AG09319 (cell line): Measurements from ENCODE around the gene LRRC47.
"Not testable (repeated sequence)": the region's sequence is repeated elsewhere in the genome, so short reads cannot be mapped to it uniquely, and the experiment has no call there.

ENCODE experiments used
- DNase-seq: peaks from one replicate; pipeline ENCODE4 v3.0.0-alpha.2; 2010; ENCODE audit warnings: low read depth; ENCODE audit errors: extremely low read depth
- TF ChIP-seq, protein P1 (sequence below): IDR thresholded peaks from 2 replicates; pipeline ENCODE4 v1.5.1; 2011; ENCODE audit warnings: low read depth, mild to moderate bottlenecking, inconsistent platforms, low read length, moderate library complexity

Gene LRRC47

DNA sequence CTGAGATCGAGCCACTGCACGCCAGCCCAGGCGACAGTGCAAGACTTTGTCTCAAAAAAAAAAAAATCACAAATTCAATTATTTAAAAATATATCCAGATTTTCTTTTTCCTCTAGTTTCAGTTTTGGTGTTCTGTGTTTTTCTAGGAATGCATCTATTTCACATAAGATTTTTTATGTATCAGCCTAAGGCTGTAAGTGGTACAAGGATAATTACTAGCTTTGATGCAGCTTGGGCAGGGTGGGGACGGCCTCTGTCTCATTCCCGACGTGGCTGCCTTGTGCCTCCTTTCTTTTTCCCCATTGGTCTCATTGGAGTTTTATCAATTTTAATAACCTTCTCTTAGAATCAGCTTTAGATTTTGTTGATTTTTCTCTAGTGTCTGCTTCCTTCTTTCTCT lies 37.1 kb downstream of the LRRC47 start:
- TF ChIP-seq, protein P1, sequence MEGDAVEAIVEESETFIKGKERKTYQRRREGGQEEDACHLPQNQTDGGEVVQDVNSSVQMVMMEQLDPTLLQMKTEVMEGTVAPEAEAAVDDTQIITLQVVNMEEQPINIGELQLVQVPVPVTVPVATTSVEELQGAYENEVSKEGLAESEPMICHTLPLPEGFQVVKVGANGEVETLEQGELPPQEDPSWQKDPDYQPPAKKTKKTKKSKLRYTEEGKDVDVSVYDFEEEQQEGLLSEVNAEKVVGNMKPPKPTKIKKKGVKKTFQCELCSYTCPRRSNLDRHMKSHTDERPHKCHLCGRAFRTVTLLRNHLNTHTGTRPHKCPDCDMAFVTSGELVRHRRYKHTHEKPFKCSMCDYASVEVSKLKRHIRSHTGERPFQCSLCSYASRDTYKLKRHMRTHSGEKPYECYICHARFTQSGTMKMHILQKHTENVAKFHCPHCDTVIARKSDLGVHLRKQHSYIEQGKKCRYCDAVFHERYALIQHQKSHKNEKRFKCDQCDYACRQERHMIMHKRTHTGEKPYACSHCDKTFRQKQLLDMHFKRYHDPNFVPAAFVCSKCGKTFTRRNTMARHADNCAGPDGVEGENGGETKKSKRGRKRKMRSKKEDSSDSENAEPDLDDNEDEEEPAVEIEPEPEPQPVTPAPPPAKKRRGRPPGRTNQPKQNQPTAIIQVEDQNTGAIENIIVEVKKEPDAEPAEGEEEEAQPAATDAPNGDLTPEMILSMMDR = no peak
- no peak for DNase-seq

DNA sequence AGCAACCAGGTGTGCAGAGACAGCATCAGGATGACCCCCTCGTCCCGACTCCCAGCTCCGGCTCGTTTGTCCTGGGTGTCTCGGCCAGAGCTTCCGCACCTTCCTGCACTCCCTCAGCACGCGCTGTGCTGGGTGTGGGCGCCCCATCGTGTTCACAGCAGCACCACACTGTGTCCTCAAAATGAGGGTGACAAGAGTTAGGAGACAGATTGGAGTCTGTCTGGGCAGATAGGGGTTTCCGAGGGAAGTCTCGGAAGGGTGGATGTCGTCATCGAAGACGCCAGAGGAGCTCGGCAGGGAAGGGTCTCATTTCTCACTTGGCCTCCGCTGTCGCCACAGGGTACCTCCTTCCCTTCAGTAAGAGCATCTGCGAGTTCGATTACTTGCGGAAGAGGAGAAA lies 39.9 kb downstream of the LRRC47 start:
- TF ChIP-seq, protein P1 = no peak
- no peak for DNase-seq

DNA sequence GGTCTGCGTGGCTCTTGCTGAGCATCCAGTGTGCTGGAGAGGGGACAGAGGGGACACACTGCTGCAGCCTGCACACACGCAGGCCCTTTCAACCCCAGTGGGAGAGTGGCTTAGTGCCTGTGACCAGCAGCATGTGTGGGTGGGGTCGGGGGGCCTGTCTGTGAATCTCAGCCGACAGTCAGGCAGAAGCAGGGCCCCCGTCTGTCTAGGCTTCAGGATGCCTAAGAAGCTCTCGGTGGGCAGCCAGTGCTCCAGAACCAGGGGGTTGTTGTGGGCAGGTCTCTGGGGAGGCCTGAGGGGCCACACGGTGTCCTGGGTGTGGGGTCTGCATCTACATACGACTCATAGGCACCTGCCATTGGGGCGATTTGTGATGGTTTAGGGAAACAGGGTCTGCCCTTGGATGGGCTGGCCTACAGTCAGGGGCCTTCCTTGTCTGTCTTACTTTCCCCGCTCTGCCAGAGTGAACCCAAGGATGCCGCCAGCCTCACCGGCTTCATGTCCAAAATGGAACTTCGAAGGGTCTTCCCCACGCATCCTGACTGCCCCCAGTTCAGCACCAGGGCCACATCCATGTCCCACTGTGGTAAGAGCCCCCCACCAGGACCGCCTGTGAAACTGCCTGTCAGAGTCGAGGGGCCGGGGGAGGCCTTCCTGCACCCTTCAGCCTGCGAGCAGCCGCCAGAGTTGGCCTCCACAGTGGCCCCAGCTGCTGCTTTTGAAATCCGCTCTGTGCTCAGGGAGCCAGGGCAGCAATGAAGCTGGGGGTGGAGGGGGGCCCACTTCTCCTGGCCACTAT lies 42.4 kb downstream of the LRRC47 start:
- TF ChIP-seq, protein P1 = no peak
- no peak for DNase-seq

DNA sequence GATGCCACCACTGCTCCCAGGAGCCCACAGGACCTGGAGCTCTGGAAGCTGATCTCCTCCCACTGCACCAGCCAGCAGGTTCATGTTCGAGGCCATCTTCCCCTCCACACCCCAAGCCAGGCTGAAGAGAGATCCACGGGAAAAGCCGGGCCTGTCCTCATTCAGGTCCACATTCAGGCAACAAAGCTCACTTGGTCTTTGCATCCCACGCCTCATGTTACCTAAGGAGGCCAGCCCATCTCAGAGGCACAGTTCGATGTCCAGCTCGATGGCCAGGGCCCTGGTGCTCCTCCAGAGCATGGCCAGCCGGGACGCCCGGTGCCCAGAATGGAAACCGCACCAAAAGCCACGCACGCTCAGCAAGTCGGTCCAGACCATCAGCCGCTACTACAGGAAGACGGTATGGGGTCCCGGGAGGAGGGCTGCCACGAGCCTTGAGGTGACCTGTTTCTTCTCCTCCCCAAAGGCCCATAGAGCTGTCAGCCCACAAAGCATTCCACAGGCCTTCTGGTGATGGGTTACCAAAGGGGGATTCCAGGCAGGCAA lies 43.8 kb downstream of the LRRC47 start, which contains the start of gene CCDC27:
CCDC27 (plus strand) TSS at position 51 of the 546 bp plus-strand sequence; CDS start at position 83, 32 bp downstream.
- DNase-seq = no peak
- TF ChIP-seq, protein P1 = no peak

DNA sequence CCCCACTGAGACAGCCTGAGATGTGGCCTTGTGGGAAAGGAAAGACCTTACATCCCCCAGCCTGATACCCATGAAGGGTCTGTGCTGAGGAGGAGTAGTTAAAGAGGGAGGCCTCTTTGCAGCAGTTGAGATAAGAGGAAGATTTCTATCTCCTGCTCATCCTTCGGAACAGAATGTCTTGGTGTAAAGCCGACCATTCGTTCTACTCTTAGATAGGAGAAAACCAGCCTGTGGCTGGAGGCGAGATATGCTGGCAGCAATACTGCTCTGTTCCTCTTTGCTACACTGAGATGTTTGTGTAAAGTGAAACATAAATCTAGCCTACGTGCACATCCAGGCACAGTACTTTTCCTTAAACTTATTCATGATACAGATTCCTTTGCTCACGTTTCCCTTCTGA lies 45.6 kb downstream of the LRRC47 start:
- DNase-seq = no peak
- TF ChIP-seq, protein P1 = no peak

DNA sequence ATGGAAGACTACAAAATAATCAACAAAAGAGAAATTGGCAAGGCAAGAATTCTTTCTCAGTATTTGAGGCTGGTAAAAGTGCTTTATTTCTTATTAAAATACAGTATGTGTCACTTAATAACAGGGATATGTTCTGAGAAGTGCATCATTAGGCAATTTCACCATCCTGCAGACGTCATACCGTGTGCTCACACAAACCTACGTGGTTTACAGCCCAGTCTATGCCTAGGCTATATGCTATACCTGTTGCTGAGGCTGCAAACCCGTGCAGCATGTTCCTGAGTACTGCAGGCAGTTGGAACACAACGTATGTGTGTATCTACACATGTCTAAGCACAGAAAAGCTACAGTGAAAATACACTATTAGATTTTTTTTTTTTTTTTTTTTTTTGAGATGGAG lies 46.8 kb downstream of the LRRC47 start:
- TF ChIP-seq, protein P1 = no peak
- DNase-seq = no peak

DNA sequence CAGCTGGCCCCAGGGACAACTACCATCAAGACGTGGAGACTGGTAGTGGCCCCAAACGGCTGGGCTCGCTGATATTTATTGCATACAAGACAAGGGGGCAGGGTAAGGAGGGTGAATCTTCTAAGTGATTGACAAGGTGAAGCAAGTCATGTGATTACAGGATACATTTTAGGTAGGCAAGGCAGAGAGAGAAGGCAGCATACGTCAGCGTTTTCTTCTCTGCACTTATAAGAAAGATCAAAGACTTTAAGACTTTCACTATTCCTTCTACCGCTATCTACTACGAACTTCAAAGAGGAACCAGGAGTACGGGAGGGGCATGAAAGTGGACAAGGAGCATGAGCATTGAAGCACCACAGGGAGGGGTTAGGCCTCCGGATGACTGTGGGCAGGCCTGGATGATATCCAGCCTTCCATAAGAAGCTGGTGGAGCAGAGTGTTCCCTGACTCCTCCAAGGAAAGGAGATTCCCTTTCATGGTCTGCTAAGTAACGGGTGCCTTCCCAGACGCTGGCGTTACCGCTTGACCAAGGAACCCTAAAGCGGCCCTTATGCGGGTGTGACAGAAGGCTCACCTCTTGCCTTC lies 47.9 kb downstream of the LRRC47 start:
- not testable (repeated sequence) for DNase-seq
